GM12878 (cell line): ENCODE results near the gene LIMS2. TPM values are rescaled to one million over a fixed set of nuclear protein-coding genes. Genes with fewer than 3 reads are reported as not detected.

Source experiments
- CHD4 ChIP-seq: fragments of 200-600 bp; sonication (generic); IDR thresholded peaks from 2 replicates; pipeline ENCODE4 v1.6.1; 2016; ENCODE audit warnings: mild to moderate bottlenecking
- KLF5 ChIP-seq: fragments of 450-650 bp; IDR thresholded peaks from 2 replicates; pipeline ENCODE4 v1.6.1; 2014; ENCODE audit warnings: mild to moderate bottlenecking; ENCODE audit not compliant: partially characterized antibody
- MYB ChIP-seq: fragments of 150-350 bp; IDR thresholded peaks from 2 replicates; pipeline ENCODE4 v1.6.1; 2014; ENCODE audit warnings: mild to moderate bottlenecking, low read depth, low read length, borderline replicate concordance
- NFYA ChIP-seq: IDR thresholded peaks from 2 replicates; pipeline ENCODE4 v1.6.1; 2011; ENCODE audit warnings: low read depth, mild to moderate bottlenecking, low read length, improper control_type of control experiment, borderline replicate concordance
- SPI1 ChIP-seq: IDR thresholded peaks from 2 replicates; pipeline ENCODE4 v1.6.1; 2011; ENCODE audit warnings: low read depth, mild to moderate bottlenecking, low read length, moderate library complexity, borderline replicate concordance; ENCODE audit not compliant: insufficient read depth
- SRF ChIP-seq, 2 experiments: IDR thresholded peaks; 2 replicates each; pipeline ENCODE4 v1.6.1; 2011; ENCODE audit warnings: low read depth in 2 of 2, low read length in 2 of 2, mild to moderate bottlenecking in 1 of 2, moderate library complexity in 1 of 2
- TAF1 ChIP-seq: IDR thresholded peaks from 2 replicates; pipeline ENCODE4 v1.6.1; 2011; ENCODE audit warnings: mild to moderate bottlenecking, low read depth, low read length, borderline replicate concordance
- ZNF622 ChIP-seq: fragments of 450-650 bp; IDR thresholded peaks from 2 replicates; pipeline ENCODE4 v1.6.1; 2017; ENCODE audit warnings: mild to moderate bottlenecking, inconsistent platforms
- polyA plus RNA-seq, 11 experiments: library from polyadenylated mRNA; depleted of rRNA in 4 of 11; unstranded in 6 of 11; stranded (reverse) in 5 of 11; fragments of >200 nt; fragmentation: Nextera tagmentation in 4 of 11; fragmentation: Illumina TruSeq in 1 of 11; extraction: Ambion mirVana in 4 of 11; extraction: Trizol in 1 of 11; gene quantifications; 1 replicate in 1 of 11; 2 replicates in 10 of 11; pipeline versions ENCODE4 v1.2.1 to v1.2.3, GENCODE V29; 2011 to 2016; ENCODE audit warnings: inconsistent platforms in 2 of 11, missing spikeins in 2 of 11, low read depth in 1 of 11
- total RNA-seq, 4 experiments: library from RNA; depleted of rRNA in 3 of 4; stranded (reverse); fragments of >200 nt in 3 of 4; fragmentation: Illumina TruSeq in 1 of 4; extraction: Trizol in 1 of 4; gene quantifications; 2 replicates each; pipeline versions ENCODE4 v1.2.1 to v1.2.3, GENCODE V29; 2013 to 2021
- TF ChIP-seq, protein P1 (sequence below): fragments of 150-350 bp; IDR thresholded peaks from 2 replicates; pipeline ENCODE4 v1.6.1; 2016; ENCODE audit warnings: low read depth, low read length
- TF ChIP-seq, protein P2 (sequence below): IDR thresholded peaks from 2 replicates; pipeline ENCODE4 v1.6.1; 2011; ENCODE audit warnings: low read depth, low read length, improper control_type of control experiment, borderline replicate concordance
- TF ChIP-seq, protein P3 (sequence below): fragments of 450-650 bp; IDR thresholded peaks from 2 replicates; pipeline ENCODE4 v1.6.1; 2017; ENCODE audit warnings: low read depth, mild to moderate bottlenecking, moderate library complexity
- TF ChIP-seq, protein P4 (sequence below): fragments of 450-650 bp; formaldehyde crosslinking; IDR thresholded peaks from 2 replicates; pipeline ENCODE4 v1.5.0; 2022; ENCODE audit warnings: mild to moderate bottlenecking, missing genetic modification characterization
- TF ChIP-seq, protein P5 (sequence below): IDR thresholded peaks from 2 replicates; pipeline ENCODE4 v1.6.1; 2011; ENCODE audit warnings: mild to moderate bottlenecking, low read depth, low read length, moderate library complexity; ENCODE audit not compliant: insufficient replicate concordance
- TF ChIP-seq, protein P6 (sequence below): fragments of 450-650 bp; formaldehyde crosslinking; IDR thresholded peaks from 2 replicates; pipeline ENCODE4 v1.4.0; 2022; ENCODE audit warnings: mild to moderate bottlenecking, moderate library complexity

The LIMS2 gene
- total and polyA plus RNA-seq, 10 of the 15 experiments (the other 5 are each of a cell fraction or from before 2014, with no cell fraction given) = 0.06 to 0.81 (median 0.16) TPM; not detected in 2

DNA sequence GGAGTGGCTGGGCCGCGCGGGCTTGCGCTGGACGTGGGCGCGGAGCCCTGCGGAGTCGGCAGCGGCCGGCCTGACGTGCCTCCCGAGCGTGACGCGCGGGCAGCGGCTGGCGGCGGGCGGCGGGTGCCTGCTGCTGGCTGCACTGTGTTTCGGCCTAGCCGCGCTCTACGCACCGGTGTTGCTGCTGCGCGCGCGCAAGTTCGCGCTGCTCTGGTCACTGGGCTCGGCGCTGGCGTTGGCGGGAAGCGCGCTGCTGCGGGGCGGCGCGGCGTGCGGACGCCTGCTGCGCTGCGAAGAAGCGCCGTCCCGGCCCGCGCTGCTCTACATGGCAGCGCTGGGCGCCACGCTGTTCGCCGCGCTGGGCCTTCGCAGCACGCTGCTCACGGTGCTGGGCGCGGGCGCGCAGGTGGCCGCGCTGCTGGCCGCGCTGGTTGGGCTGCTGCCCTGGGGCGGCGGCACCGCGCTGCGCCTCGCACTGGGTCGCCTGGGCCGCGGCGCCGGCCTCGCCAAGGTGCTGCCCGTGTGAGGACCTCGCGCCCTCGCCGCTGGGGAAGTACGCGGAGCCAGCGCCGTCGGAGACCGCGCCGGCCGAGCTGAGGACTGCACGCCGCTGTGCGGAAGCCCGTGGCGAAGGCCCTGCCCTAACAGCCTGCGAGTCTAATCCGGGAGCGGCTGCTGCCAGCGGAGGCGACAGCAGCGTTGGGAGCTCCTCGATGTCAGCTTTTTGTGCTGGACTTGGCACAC is 26.5 kb upstream of the LIMS2 start (continued):
- TF ChIP-seq, protein P1, sequence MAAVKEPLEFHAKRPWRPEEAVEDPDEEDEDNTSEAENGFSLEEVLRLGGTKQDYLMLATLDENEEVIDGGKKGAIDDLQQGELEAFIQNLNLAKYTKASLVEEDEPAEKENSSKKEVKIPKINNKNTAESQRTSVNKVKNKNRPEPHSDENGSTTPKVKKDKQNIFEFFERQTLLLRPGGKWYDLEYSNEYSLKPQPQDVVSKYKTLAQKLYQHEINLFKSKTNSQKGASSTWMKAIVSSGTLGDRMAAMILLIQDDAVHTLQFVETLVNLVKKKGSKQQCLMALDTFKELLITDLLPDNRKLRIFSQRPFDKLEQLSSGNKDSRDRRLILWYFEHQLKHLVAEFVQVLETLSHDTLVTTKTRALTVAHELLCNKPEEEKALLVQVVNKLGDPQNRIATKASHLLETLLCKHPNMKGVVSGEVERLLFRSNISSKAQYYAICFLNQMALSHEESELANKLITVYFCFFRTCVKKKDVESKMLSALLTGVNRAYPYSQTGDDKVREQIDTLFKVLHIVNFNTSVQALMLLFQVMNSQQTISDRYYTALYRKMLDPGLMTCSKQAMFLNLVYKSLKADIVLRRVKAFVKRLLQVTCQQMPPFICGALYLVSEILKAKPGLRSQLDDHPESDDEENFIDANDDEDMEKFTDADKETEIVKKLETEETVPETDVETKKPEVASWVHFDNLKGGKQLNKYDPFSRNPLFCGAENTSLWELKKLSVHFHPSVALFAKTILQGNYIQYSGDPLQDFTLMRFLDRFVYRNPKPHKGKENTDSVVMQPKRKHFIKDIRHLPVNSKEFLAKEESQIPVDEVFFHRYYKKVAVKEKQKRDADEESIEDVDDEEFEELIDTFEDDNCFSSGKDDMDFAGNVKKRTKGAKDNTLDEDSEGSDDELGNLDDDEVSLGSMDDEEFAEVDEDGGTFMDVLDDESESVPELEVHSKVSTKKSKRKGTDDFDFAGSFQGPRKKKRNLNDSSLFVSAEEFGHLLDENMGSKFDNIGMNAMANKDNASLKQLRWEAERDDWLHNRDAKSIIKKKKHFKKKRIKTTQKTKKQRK = no peak
- TF ChIP-seq, protein P2, sequence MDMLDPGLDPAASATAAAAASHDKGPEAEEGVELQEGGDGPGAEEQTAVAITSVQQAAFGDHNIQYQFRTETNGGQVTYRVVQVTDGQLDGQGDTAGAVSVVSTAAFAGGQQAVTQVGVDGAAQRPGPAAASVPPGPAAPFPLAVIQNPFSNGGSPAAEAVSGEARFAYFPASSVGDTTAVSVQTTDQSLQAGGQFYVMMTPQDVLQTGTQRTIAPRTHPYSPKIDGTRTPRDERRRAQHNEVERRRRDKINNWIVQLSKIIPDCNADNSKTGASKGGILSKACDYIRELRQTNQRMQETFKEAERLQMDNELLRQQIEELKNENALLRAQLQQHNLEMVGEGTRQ = no peak
- TF ChIP-seq KLF5 (no peak), TAF1 (no peak; the same call in 1 of the 2 replicates), ZNF622 (no peak), SRF (IDR thresholded peaks at IDR 0.05; ENCODE audit: low read depth in 2 of 2, low read length in 2 of 2) (no peak), SPI1 (peak; percentile 50; the same call in 1 of the 2 replicates), NFYA (no peak), CHD4 (no peak), MYB (no peak)
- TF ChIP-seq, protein P3, sequence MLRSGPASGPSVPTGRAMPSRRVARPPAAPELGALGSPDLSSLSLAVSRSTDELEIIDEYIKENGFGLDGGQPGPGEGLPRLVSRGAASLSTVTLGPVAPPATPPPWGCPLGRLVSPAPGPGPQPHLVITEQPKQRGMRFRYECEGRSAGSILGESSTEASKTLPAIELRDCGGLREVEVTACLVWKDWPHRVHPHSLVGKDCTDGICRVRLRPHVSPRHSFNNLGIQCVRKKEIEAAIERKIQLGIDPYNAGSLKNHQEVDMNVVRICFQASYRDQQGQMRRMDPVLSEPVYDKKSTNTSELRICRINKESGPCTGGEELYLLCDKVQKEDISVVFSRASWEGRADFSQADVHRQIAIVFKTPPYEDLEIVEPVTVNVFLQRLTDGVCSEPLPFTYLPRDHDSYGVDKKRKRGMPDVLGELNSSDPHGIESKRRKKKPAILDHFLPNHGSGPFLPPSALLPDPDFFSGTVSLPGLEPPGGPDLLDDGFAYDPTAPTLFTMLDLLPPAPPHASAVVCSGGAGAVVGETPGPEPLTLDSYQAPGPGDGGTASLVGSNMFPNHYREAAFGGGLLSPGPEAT = no peak
- TF ChIP-seq, protein P4, sequence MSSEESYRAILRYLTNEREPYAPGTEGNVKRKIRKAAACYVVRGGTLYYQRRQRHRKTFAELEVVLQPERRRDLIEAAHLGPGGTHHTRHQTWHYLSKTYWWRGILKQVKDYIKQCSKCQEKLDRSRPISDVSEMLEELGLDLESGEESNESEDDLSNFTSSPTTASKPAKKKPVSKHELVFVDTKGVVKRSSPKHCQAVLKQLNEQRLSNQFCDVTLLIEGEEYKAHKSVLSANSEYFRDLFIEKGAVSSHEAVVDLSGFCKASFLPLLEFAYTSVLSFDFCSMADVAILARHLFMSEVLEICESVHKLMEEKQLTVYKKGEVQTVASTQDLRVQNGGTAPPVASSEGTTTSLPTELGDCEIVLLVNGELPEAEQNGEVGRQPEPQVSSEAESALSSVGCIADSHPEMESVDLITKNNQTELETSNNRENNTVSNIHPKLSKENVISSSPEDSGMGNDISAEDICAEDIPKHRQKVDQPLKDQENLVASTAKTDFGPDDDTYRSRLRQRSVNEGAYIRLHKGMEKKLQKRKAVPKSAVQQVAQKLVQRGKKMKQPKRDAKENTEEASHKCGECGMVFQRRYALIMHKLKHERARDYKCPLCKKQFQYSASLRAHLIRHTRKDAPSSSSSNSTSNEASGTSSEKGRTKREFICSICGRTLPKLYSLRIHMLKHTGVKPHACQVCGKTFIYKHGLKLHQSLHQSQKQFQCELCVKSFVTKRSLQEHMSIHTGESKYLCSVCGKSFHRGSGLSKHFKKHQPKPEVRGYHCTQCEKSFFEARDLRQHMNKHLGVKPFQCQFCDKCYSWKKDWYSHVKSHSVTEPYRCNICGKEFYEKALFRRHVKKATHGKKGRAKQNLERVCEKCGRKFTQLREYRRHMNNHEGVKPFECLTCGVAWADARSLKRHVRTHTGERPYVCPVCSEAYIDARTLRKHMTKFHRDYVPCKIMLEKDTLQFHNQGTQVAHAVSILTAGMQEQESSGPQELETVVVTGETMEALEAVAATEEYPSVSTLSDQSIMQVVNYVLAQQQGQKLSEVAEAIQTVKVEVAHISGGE = no peak
- TF ChIP-seq, protein P5, sequence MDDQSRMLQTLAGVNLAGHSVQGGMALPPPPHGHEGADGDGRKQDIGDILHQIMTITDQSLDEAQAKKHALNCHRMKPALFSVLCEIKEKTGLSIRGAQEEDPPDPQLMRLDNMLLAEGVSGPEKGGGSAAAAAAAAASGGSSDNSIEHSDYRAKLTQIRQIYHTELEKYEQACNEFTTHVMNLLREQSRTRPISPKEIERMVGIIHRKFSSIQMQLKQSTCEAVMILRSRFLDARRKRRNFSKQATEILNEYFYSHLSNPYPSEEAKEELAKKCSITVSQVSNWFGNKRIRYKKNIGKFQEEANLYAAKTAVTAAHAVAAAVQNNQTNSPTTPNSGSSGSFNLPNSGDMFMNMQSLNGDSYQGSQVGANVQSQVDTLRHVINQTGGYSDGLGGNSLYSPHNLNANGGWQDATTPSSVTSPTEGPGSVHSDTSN = no peak
- TF ChIP-seq, protein P6, sequence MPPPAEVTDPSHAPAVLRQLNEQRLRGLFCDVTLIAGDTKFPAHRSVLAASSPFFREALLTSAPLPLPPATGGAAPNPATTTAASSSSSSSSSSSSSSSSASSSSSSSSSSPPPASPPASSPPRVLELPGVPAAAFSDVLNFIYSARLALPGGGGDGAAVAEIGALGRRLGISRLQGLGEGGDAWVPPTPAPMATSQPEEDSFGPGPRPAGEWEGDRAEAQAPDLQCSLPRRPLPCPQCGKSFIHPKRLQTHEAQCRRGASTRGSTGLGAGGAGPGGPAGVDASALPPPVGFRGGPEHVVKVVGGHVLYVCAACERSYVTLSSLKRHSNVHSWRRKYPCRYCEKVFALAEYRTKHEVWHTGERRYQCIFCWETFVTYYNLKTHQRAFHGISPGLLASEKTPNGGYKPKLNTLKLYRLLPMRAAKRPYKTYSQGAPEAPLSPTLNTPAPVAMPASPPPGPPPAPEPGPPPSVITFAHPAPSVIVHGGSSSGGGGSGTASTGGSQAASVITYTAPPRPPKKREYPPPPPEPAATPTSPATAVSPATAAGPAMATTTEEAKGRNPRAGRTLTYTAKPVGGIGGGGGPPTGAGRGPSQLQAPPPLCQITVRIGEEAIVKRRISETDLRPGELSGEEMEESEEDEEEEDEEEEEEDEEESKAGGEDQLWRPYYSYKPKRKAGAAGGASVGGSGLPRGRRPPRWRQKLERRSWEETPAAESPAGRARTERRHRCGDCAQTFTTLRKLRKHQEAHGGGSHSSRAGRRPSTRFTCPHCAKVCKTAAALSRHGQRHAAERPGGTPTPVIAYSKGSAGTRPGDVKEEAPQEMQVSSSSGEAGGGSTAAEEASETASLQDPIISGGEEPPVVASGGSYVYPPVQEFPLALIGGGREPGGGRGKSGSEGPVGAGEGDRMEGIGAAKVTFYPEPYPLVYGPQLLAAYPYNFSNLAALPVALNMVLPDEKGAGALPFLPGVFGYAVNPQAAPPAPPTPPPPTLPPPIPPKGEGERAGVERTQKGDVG = no peak
